GM19025 (cell line): ENCODE measurements around the gene SETD2.

Experiments
- ATAC-seq: cut with Tn5 transposase; IDR thresholded peaks from one replicate; pipeline ENCODE4 v1.9.1; 2021; ENCODE audit warnings: mild to moderate bottlenecking, low read depth, moderate library complexity; ENCODE audit not compliant: unreplicated experiment

SETD2 gene

DNA sequence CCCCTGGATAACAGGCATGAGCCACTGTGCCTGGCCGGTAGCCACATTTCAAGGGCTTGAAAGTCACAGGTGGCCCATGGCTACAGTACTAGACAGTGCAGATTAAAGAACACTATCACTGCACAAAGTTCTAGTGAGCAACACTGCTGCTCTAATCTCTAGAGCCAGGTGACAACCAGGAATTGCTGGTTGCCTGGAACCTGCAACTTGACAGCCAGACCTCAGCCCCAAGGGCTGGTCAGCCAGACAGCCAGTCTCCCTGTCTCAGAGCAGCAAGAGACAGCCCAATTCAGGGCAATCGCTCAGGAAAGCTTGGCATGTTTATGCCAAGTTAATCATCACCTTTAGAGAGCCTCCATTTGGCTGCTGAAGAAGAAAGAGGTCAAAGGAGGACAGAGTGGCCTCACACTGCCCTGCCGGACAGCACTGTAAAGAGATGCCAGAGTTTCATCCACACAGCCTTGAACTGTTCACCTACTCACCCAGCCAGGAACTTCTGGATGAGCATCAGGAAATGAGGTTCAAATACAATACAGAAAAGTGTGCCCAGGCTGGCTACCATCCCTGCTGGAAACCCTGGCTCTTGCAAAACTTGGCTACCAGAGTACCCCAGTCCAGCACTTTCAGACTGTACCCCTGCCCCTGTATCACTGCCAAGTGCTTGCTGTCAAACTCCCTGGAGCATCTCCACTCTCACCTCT is 193.4 kb downstream of the SETD2 start:
- no peak for ATAC-seq

DNA sequence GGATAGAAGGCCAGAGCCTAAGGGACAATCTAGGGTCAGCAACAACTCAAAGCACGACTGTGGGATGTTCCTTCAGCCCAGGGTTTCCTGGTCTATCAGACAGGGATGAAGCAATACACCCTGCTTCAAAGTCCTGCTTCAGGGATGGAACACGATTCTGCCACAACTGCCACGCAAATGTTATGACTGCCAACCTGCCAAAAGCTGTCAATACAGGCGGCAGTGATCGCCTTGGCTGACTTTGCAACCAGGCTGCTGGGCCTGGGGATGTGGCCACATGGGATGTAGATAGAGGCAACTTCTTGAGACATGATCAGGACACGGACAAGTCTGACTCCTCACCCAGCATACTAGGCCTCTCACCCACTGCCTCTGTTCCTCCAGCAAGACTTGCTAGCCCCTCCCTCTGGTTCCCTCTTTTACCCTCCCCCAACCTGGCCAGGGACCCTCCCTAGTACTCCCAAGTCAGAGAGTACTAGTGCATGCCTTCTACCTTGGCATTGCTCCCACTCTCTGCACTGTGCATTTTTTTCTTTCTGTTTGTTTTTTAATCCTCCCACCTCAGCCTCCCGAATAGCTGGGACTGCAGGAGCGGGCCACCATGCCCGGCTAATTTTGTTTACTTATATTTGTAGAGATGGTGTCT is 195.0 kb downstream of the SETD2 start:
- ATAC-seq: no peak

DNA sequence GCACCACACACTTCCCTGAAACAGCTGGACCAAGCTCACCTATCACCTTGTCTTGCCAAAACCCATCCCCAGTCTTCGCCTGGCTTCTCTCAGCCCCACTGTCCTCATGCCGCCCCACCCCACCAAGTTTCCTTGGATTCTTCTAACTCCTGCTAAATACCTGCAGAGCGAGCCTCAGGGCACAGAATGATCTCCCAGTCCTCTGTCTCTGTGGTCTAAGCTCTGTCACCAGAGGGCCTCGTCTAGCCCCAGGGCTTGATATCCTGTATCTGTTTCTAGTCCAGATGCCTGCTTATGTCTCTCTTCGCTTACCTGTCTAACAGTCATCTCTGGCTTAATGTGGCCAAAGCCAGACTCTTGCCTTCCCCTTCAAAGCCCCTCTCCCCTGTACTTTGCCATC is 197.1 kb downstream of the SETD2 start:
- ATAC-seq: no peak
